Thoracic aorta (tissue), 2 donors: Measurements from ENCODE around the gene CALY. TPM values are rescaled to one million over a fixed set of nuclear protein-coding genes. Genes with fewer than 3 reads are reported as not detected.

Experiments used
- ATAC-seq: fragments of 150-250 bp; one replicate; pipeline ENCODE4 v1.8.0; 2017; ENCODE audit warnings: low read depth; ENCODE audit not compliant: insufficient number of reproducible peaks, low FRiP score
- DNase-seq: peaks from one replicate; pipeline ENCODE4 v3.0.0-alpha.2; 2020; ENCODE audit warnings: low spot score
- H3K27ac ChIP-seq, 2 donors: fragments of 200-600 bp; sonication (generic); 1 replicate in 1 of 2; 2 replicates in 1 of 2; pipeline ENCODE4 v1.5.1; 2016; ENCODE audit warnings: mild to moderate bottlenecking in 2 of 2, moderate library complexity in 2 of 2
- H3K27me3 ChIP-seq: fragments of 200-600 bp; sonication (generic); replicated peaks from 2 replicates; pipeline ENCODE4 v1.6.0; 2016; ENCODE audit warnings: mild to moderate bottlenecking; ENCODE audit not compliant: insufficient read depth
- H3K36me3 ChIP-seq: fragments of 200-600 bp; sonication (generic); one replicate; pipeline ENCODE4 v1.5.1; 2016
- H3K4me1 ChIP-seq, 2 donors: fragments of 200-600 bp; sonication (generic); 1 replicate in 1 of 2; 2 replicates in 1 of 2; pipeline versions ENCODE4 v1.5.1 to v1.6.0; 2016; ENCODE audit warnings: low read depth in 2 of 2, mild to moderate bottlenecking in 1 of 2; ENCODE audit not compliant: control insufficient read depth in 1 of 2
- H3K4me3 ChIP-seq: fragments of 200-600 bp; sonication (generic); 2 replicates; pipeline ENCODE4 v1.5.1; 2016; ENCODE audit warnings: mild to moderate bottlenecking
- H3K9me3 ChIP-seq: fragments of 200-600 bp; sonication (generic); 2 replicates; pipeline ENCODE4 v1.5.1; 2016
- total RNA-seq, 2 donors: library from RNA; depleted of rRNA; stranded (reverse); fragments of >200 nt; gene quantifications; one replicate each; pipeline versions ENCODE4 v1.1.0 to v1.2.3, GENCODE V29; 2016
- TF ChIP-seq, protein P1 (sequence below): fragments of 200-600 bp; sonication (generic); IDR thresholded peaks from one replicate; pipeline ENCODE4 v1.5.1; 2019; ENCODE audit warnings: antibody characterized with exemption

The CALY gene
- total RNA-seq, 2 donors from 2014 or later, result not detected

DNA sequence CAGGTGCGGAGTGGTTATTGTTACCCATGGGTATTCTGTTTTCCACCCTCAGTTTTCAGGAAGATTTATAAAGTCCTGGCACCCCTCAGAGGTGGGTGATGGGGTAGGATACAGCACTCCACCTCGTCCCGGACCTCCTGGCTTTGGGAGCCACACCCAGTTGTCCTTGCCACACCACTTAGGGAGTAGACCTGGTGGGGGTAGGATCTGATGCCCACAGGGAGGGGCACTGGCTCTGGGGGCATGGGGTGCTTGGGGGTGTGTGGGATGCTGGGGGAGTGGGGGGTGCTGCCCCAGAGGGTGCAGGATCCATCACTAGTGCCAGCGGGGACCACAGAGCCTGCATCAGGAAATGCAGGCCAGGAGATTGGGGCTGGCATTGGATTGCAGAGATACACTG lies 23.5 kb downstream of the CALY start:
- Histone ChIP-seq H3K36me3 (peaks cover 19% of the 10 kb centered on the region), H3K27me3 (no peaks in the 10 kb centered on the region), H3K4me1 (peaks cover 0 to 5% of the 10 kb centered on the region in 2 donors), H3K4me3 (no peak overlapping the region), H3K9me3 (no peaks in the 10 kb centered on the region), H3K27ac (no peak overlapping the region)
- DNase-seq, result no peak
- ATAC-seq, result no peak
- TF ChIP-seq, protein P1, sequence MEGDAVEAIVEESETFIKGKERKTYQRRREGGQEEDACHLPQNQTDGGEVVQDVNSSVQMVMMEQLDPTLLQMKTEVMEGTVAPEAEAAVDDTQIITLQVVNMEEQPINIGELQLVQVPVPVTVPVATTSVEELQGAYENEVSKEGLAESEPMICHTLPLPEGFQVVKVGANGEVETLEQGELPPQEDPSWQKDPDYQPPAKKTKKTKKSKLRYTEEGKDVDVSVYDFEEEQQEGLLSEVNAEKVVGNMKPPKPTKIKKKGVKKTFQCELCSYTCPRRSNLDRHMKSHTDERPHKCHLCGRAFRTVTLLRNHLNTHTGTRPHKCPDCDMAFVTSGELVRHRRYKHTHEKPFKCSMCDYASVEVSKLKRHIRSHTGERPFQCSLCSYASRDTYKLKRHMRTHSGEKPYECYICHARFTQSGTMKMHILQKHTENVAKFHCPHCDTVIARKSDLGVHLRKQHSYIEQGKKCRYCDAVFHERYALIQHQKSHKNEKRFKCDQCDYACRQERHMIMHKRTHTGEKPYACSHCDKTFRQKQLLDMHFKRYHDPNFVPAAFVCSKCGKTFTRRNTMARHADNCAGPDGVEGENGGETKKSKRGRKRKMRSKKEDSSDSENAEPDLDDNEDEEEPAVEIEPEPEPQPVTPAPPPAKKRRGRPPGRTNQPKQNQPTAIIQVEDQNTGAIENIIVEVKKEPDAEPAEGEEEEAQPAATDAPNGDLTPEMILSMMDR, result no peak

DNA sequence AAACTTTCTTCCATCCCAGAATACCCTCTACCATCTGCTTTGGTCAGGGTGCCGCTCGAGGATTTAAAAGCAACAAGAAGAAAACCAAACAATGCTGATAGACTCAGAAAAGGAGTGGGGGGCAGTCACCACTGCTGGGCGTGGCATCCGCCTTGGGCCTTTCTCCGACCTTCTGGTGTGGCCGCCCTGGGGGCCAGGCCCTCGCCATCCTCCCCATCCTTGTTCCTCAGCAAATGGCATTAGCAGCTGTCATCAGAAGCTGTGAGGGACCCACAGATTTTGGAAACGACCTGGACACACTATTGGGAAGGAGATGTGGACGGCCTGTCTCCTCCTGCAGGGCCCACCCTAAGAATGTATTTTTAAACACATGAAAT lies 23.9 kb downstream of the CALY start:
- TF ChIP-seq, protein P1, result no peak
- H3K4me3 ChIP-seq, result no peak overlapping the region
- no peaks in the 10 kb centered on the region for H3K9me3 ChIP-seq
- H3K4me1 ChIP-seq, result peaks cover 0 to 10% of the 10 kb centered on the region in 2 donors
- peaks cover 19% of the 10 kb centered on the region for H3K36me3 ChIP-seq
- no peak overlapping the region for H3K27ac ChIP-seq
- no peak for ATAC-seq
- no peaks in the 10 kb centered on the region for H3K27me3 ChIP-seq
- DNase-seq, result no peak

DNA sequence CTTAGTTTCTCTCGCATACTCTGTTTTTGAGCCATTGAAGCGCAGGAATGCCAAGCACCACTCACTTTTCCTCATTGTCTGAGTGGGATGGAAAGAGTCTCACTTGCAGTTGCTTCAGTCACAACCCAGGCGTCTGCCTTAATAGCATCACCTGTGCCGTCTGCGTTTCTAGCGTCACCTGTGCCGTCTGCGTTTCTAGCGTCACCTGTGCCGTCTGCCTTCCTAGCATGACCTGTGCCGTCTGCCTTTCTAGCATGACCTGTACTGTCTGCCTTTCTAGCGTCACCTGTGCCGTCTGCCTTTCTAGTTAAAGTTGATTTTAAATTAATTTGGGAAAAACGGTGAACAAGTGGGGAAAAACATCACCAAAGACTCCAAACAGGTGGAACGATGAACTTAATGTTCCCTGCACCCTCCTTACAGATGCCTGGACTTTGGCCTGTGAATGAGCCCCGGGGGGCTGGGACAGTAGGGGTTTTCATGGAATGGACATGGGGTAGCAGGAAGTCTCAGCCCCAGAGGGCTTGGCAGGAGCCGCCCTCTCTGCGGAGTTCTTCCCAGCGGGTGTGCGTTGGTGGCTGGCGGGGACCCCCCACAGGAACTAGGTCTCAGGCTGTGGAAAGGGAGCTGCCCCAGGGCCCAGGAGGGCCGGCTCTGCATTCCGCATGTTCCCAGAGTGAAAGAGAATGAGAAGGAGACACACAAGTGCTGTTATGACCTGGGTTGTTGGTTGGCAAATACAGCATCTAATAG lies 24.5 kb downstream of the CALY start:
- Histone ChIP-seq H3K27ac (no peak overlapping the region), H3K27me3 (no peaks in the 10 kb centered on the region), H3K36me3 (peaks cover 19% of the 10 kb centered on the region), H3K9me3 (no peaks in the 10 kb centered on the region), H3K4me3 (no peak overlapping the region), H3K4me1 (peaks cover 3 to 15% of the 10 kb centered on the region in 2 donors)
- DNase-seq, result no peak
- no peak for ATAC-seq
- TF ChIP-seq, protein P1, result no peak

DNA sequence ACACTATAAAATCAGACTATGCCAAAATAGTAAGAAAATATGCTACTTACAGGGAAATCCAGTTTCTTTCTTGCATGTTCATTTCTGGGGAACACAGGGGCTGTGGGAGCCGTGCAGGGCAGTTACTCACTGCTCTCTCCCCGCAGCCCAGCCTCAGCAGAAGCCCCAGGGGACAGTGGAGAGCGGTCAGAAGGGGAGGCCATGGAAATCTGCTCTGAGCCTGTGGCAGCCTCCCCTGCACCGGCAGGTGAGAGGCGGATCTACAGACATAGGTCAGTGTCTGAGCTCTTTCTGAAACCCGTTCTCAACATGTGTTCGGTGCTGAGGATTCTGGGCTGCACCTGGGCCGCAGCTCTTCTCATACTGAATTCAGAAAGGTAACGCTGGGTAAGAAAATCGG lies 25.1 kb downstream of the CALY start:
- Histone ChIP-seq H3K4me3 (no peak overlapping the region), H3K27ac (no peak overlapping the region), H3K36me3 (peaks cover 19% of the 10 kb centered on the region), H3K9me3 (no peaks in the 10 kb centered on the region), H3K27me3 (no peaks in the 10 kb centered on the region), H3K4me1 (peaks cover 6 to 21% of the 10 kb centered on the region in 2 donors)
- ATAC-seq, result no peak
- TF ChIP-seq, protein P1, result no peak
- DNase-seq, result no peak

DNA sequence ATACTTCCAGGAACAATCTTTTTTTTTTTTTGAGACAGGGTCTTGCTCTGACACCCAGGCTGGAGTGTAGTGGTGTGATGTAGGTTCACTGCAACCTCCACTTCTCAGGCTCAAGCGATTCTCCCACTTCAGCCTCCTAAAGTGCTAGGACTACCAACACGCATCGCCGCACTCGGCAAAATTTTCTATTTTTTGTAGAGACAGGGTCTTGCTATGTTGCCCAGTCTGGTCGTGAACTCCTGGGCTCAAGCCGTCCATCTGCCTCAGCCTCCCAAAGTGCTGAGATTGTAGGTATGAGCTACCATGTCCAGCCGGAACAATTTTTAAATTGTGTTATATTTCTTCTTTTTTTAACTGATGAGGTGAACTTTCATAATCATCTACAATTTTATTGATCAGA lies 25.9 kb downstream of the CALY start:
- TF ChIP-seq, protein P1, result no peak

More for the DNA sequence above, 25.9 kb downstream of the CALY start:
- no peak for DNase-seq
- Histone ChIP-seq H3K27me3 (no peaks in the 10 kb centered on the region), H3K9me3 (no peaks in the 10 kb centered on the region), H3K36me3 (peaks cover 19% of the 10 kb centered on the region), H3K27ac (no peak overlapping the region), H3K4me3 (no peak overlapping the region), H3K4me1 (peaks cover 7 to 29% of the 10 kb centered on the region in 2 donors)
- no peak for ATAC-seq
